Stimulated activated CD8-positive, alpha-beta memory T cell treated with anti-CD3 and anti-CD28 coated beads, Interleukin-7, amount 100 ng/mL, for 4 hours (primary cell): ENCODE data around the gene STARD8.
"Not testable (repeated sequence)": the region's sequence is repeated elsewhere in the genome, so short reads cannot be mapped to it uniquely, and the experiment has no call there.

Experiments
- DNase-seq, 2 donors: peaks; one replicate each; pipeline ENCODE4 v3.0.0-alpha.2; 2020; ENCODE audit warnings: low read depth in 2 of 2

STARD8 gene, protein sequence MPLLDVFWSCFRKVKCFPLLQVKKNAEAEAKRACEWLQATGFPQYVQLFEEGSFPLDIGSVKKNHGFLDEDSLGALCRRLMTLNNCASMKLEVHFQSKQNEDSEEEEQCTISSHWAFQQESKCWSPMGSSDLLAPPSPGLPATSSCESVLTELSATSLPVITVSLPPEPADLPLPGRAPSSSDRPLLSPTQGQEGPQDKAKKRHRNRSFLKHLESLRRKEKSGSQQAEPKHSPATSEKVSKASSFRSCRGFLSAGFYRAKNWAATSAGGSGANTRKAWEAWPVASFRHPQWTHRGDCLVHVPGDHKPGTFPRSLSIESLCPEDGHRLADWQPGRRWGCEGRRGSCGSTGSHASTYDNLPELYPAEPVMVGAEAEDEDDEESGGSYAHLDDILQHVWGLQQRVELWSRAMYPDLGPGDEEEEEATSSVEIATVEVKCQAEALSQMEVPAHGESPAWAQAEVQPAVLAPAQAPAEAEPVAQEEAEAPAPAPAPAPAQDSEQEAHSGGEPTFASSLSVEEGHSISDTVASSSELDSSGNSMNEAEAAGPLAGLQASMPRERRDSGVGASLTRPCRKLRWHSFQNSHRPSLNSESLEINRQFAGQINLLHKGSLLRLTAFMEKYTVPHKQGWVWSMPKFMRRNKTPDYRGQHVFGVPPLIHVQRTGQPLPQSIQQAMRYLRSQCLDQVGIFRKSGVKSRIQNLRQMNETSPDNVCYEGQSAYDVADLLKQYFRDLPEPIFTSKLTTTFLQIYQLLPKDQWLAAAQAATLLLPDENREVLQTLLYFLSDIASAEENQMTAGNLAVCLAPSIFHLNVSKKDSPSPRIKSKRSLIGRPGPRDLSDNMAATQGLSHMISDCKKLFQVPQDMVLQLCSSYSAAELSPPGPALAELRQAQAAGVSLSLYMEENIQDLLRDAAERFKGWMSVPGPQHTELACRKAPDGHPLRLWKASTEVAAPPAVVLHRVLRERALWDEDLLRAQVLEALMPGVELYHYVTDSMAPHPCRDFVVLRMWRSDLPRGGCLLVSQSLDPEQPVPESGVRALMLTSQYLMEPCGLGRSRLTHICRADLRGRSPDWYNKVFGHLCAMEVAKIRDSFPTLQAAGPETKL

DNA sequence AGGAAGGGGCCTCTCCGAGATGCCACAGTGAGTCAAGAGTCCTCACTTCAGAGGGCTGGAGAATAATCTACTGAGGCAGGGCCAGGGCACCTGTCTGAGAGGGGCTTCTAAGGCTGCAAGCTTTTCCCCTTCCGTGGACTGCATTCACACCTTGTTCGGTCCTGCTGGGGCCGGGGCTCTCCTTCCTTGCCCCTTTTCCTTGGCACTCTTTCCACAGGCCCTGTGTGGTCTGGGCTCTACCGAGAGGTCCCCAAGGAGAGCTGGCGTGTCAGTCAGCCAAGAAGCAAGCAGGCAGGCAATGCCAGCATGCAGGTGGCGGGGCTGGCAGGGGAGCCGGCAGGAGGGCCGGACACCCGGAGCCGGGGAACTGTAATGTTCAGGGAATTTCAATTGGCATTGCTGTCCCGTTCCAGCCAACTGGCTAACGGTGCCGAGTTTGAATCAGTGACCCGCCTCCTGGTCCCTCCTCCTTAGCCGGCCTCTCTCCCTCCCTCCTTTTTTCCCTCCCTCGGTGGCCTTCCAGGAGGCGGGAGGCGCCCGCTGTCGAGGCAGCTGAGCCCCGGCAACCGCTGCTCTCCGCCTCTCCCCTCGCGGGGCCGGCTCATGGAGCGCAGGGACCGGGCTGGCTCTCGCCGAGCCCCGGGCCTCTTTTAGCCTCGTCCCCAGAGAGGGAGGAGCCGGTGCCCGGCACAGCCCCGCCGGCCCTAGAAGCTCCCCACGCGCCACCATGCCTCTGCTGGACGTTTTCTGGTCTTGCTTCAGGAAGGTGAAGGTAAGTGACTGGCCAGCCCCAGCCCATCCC is at the start of gene STARD8:
STARD8 (plus strand) TSS at position 511 of the 802 bp plus-strand sequence; CDS start at position 728, 217 bp downstream.
- DNase-seq: no peak

DNA sequence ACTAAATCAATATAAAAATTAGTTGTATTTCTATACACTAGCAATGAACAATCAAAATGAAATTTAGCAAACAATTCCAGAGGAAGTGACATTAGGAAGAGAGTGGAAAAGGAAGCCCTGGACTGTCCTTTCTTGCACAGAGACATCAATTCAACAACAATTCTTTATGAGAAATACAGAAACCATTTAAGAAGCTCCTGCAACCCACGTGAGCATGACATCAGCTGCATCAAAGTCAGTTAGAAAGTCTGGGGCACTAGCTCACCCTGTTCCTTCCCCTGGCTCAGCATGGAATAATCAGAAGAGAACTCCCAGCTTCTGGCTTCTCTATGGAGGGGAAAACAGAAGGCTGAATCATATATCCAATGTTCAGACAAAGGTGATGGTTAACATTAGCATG is 48.6 kb upstream of the STARD8 start:
- DNase-seq: no peak

DNA sequence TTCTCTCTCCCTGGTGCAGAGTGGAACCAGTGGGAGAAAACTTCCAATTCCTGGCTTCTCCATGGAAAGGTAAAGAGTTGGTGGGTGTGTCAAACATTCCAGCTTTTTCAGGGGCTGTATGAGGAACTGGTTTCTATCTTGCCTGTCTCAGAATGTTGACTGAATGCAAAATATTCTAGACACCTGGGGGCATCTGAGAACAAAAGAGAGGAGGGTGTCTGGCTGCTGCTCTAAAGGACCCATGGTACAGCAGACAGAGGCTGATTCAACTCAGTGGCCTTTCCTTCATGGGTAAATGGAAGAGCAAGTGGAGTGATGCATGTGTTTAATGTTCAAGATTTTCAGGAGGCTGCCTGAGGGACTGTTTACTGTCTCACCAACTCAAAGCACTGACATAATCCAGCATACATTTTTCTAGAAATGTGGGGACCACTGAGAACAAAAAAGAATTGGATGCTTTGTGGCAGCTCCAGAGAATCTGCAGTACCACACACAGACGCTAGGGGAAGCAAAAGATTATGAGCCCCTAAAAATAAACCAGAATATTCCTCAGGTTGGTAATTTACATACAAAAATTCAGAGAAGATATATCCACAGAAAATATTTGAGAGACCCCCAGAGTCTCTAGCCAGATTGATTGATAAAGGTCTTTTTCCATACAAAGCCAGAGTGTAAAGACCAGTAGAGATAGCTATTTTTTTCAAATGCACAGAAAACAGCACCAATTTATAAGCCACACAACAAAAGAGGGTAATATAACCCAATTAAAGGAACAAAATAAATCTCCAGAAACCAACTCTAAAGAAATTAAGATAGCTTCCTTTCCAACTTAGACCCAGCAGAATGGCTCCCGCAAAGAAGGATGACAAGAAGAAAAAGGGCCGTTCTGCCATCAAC is 48.0 kb upstream of the STARD8 start:
- DNase-seq: no peak

DNA sequence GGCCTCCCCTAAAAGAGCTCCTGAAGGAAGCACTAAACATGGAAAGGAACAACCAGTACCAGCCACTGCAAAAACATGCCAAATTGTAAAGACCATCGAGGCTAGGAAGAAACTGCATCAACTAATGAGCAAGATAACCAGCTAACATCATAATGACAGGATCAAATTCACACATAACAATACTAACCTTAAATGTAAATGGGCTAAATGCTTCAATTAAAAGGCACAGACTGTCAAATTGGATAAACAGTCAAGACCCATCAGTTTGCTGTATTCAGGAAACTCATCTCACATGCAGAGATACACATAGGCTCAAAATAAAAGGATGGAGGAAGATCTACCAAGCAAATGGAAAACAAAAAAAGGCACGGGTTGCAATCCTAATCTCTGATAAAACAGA is 43.2 kb upstream of the STARD8 start:
- DNase-seq: not testable (repeated sequence)

DNA sequence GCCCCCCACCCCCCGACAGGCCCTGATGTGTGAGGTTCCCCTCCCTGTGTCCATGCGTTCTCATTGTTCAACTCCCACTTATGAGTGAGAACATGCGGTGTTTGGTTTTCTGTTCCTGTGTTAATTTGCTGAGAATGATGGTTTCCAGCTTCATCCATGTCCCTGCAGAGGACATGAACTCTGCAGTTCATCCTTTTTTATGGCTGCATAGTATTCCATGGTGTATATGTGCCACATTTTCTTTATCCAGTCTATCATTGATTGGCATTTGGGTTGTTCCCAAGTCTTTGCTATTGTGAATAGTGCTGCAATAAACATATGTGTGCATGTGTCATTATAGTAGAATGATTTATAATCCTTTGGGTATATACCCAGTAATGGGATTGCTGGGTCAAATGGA is 32.7 kb upstream of the STARD8 start:
- DNase-seq: not testable (repeated sequence)

DNA sequence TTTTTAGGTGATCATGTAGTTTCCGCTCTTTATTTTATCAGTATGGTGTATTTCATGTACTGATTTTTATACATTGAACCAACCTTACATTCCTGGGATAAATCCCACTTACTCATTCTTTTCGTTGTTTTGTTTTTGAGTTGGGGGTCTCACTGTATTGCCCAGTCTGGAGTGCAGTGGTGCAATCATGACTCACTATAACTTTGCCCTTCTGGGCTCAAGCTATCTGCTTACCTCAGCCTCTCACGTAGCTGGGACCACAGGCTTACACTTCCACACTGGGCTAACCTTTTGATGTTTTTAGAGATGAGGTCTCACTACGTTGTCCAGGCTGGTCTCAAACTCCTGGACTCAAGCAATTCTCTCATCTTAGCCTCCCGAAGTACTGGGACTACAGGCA is 19.5 kb upstream of the STARD8 start:
- no peak for DNase-seq

DNA sequence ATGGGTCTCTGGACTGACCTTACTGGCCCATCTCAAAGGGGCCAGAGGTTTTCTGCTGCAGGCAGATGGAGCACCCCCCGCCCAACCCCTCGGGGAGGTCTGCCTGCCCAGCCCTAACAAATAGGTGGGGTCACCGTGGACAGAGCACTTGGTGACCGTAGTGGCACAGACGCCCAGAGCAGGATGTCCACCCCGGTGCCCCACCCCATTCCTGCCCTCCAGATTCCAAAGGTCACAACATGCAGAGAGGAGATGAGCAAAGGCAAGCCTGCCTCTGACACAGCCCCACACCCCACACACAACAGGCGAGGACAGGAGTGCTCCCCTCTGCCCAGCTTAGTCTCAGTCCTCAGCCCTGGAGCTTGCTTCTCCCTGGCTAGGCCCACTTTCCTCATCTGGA is 17.5 kb upstream of the STARD8 start:
- not testable (repeated sequence) for DNase-seq

DNA sequence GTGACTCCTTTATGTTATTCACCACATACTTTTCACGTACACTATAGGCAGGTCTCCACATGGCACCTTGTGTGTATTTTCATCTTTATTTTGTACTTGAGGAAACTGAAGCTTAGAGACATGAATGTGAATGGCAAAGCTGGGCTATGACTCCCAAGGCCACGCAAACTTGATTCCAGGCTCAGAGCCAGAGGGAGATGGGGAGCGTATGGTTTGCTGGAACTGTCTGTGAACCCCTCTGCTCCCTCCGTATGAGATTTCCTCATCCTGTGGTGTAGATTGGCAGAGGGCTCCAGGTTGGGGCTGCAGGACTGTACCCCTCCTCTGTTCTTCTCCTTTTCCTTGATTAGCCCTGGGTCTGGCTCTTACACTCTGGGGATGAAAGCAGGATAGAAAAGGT is 16.1 kb upstream of the STARD8 start:
- DNase-seq: no peak

DNA sequence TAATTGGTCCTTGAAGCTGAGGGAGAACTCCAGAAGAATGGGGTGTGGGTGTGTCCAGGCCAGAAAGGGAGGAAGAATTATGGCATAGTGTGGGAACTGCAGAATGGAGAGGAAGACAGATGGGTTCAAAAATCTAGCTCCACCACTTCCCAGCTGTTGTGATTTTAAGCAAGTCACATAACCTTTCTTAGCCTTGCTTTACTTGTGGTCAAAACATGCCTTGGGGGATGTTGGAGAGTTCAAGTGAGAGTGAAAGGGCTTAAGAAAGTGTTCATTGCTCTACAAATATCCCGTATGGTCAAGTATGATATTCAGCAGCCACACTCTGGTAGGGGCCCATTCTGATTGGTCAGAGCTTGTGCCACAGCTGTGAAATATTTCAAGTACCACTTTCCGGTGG is 15.0 kb upstream of the STARD8 start:
- no peak for DNase-seq

DNA sequence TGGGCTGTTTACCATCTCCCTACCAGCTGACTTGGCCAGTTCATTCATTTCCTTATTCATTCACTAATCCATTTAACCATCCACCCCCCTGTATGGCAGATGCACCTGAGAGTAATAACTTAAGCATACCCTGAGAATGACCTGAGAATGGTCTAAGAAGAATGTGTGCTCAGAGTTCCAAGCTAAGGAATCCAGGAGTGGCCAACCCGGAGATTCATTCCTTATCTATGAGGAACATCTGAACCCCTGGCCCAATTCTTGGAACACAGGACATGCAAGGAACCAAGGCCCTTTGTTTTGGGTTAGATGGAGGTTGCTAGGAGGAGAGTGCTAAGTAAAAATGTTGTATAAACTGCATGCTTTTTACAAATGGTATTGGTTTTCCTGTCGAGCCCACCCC is 13.5 kb upstream of the STARD8 start:
- no peak for DNase-seq

DNA sequence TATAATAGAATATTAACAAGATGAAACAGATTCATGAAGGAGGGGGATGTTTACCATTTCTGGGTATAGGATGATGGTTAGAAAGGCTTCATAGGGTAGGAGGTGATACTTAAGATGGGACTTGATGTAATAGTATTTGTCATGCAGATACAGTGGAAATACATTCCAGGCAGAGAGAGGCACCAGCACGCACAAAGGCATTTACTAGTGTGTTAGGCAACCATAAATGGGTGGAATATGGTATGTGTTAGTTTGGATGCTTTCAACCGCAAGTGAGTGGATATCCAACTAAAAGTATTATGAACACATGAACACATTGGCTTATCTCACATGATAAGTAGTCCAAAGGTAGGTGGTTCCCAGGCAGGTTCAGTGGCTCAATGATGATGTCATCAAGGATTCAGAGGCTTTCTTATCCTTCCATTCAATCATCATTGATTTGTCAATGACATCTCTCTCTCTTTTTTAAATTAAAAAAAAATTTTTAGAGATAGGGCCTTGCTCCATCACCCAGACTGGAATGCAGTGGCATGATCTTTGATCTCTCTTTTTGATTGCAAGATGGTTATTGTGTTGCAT is 12.7 kb upstream of the STARD8 start:
- no peak for DNase-seq

DNA sequence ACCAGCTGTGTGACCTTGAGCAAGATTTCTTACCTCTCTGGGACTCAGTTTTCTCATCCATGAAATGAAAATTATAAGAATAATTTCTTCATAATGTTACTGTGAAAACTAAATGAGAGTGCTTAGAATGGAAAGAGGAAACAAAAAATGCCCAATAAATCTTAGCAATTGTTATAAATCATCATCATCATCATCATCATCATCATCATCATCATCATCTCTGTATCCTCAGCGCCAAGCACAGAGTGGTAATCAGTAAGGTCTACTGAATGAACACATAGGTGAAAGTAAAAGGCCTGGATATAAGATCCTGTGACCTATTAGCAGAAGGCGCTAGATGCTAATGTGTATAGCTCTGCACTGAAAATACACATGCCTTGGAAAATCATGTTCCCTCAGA is 6.8 kb upstream of the STARD8 start:
- no peak for DNase-seq

DNA sequence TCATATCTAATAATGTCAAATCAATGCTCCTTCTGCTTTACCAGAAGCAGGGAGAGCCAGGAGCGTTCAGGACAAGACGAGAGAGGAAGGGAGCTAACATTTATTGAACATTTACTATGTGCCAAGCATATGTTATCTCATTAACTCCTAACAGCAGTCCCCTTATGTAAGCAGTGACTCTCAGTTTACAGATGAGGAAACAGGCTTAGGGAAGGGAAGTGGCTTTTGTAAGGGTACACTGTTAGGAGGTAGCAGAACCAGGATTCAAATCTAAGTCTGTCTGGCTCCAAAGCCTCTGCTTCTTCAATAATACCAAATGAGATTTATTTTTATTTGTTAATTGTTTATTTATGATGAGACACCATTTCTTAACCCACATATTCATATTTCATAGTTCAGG is 2.6 kb upstream of the STARD8 start:
- DNase-seq: no peak

DNA sequence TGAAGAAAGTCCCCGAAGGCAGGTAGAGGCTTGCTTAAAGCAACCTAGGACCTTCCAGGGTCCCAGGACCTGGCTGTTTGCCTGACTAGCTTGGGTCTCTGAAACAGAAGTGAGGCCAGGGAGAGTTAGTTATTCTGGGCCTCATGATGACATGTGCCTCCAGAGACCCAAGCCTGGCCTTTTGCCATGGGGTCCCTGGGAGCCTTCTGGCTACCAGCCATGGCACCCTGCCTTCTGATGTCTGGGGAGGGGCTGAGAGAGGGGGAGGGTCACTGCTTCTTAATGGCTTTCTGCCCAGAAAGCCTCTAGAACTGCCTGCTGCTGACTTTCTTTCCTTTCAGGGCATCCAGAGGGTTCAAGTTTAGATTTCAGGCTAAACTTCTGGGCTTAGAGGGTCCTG is 1.0 kb upstream of the STARD8 start:
- no peak for DNase-seq

DNA sequence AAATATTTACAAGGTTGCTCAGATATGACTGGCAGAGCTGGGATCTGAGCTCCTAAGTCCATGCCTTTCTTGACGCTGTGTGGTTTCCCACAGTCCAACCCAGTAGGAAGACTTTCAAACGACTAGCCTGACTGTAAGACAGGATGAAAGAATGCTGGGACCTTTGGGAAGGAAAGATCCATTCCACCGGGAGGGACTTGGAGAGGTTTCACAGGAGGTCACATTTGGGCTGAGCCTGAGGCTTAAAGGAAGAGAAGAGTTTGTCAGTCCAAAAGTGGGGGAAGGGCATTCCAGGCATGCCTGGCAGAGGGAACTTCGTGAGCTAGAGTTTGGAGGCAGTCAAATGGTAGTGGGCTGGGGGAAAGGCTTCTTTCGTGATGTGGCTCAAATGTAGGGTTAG is 1.5 kb downstream of the STARD8 start:
- no peak for DNase-seq

DNA sequence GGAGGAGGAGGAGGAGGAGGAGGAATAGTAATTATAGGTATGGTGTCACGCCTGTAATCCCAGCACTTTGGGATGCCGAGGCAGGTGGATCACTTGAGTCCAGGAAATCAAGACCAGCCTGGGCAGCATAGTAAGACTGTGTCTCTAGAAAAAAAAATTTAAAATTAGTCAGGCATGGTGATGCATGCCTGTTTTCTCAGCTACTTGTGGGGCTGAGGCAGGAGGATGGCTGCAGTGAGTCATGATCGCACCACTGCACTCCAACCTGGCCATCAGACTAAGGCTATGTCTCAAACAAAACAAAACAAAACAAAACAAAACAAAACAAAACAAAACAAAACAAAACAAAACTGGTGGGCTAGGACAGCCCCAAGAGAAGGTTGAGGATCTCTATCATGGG is 3.0 kb downstream of the STARD8 start:
- DNase-seq: no peak

DNA sequence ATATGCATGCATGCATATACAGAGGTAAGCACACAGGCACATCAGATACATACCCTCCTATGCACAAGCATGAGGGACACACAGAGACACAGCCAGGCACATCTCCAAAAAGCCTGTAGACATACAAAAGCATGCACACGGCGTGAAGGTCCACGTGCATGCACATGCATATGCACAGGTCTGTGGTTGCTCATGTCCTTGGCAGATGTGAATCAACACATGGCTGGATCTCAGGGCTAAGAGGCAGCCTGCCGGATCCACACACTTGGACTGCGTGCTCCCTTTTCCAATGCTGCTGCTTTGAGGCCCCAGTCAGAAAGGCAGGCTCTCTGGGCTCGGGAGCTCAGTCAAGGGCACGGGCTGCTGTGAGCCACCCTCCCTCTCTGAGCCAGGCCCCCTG is 3.6 kb downstream of the STARD8 start:
- DNase-seq: no peak

DNA sequence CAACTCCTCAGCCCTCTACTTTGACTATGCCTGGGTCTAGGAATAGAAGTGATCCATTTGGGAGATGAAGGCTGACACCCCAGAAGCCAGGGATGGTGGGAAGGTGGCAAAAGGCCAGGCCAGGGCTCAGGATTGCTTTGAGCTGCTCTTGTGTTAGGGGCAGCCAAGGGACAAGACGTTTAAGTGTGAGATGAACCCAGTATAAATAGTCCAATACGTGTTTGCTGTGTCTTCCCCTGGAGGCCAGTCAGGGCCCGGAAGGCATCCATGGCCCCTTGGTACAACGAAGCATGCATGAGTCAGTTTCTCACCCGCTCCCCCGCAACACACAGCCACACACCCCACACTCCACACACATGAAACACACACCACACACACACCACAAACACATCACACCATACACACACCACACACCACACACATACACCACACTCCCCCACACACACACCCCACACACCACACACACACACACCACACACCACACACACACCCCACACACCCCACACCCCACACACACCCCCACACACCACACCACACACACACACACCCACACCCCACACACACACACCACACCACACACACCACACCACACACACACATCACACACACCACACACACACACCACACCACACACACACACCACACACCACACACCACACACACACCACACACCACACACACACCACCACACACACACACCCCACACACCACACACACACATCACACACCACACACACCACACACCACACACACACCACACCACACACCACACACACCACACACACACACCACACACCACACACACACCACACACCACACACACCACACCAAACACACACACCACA is 5.1 kb downstream of the STARD8 start:
- DNase-seq: no peak

DNA sequence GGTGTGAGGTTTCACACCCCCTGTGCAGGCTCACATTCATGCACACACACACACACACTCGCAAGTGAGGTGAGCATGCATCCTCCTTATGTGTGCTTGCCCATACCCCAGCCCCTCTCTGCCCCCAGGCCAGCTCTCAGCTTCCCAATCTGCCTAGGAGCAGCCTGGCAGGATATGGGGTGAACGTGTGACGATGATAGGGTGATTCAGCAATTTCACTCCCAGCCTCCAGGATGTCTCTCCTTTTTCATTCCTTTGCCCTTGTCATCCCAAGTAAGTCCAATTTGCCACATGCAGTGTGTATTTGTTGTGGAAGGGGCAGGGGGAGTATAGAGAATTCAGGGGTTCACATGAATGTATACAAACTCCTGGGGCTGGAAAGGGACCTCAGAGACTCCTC is 7.2 kb downstream of the STARD8 start:
- no peak for DNase-seq
